Measurements from ENCODE around the gene MACF1. TPM values are rescaled to one million over a fixed set of nuclear protein-coding genes. Genes with fewer than 3 reads are reported as not detected.

Gene MACF1
- total and polyA plus RNA-seq, 2 of the 13 experiments (the other 11 are each of a cell fraction or from before 2014, with no cell fraction given), result 36.7 to 65.4 TPM

- no peak for TF ChIP-seq RNF219 (CRISPR knock-in tag; IDR thresholded peaks at IDR 0.05)
- TF ChIP-seq DPF2 (CRISPR knock-in tag; IDR thresholded peaks at IDR 0.05; ENCODE audit: borderline replicate concordance, low read depth), result no peak
- no peak for TF ChIP-seq TRAFD1 (CRISPR knock-in tag; IDR thresholded peaks at IDR 0.05; ENCODE audit: borderline replicate concordance)
- TF ChIP-seq, protein P1, sequence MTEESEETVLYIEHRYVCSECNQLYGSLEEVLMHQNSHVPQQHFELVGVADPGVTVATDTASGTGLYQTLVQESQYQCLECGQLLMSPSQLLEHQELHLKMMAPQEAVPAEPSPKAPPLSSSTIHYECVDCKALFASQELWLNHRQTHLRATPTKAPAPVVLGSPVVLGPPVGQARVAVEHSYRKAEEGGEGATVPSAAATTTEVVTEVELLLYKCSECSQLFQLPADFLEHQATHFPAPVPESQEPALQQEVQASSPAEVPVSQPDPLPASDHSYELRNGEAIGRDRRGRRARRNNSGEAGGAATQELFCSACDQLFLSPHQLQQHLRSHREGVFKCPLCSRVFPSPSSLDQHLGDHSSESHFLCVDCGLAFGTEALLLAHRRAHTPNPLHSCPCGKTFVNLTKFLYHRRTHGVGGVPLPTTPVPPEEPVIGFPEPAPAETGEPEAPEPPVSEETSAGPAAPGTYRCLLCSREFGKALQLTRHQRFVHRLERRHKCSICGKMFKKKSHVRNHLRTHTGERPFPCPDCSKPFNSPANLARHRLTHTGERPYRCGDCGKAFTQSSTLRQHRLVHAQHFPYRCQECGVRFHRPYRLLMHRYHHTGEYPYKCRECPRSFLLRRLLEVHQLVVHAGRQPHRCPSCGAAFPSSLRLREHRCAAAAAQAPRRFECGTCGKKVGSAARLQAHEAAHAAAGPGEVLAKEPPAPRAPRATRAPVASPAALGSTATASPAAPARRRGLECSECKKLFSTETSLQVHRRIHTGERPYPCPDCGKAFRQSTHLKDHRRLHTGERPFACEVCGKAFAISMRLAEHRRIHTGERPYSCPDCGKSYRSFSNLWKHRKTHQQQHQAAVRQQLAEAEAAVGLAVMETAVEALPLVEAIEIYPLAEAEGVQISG (CRISPR knock-in tag; IDR thresholded peaks at IDR 0.05), result 0 out of 2 replicates have a peak, but pooled peaks have one; percentile 13
- TF ChIP-seq, protein P2, sequence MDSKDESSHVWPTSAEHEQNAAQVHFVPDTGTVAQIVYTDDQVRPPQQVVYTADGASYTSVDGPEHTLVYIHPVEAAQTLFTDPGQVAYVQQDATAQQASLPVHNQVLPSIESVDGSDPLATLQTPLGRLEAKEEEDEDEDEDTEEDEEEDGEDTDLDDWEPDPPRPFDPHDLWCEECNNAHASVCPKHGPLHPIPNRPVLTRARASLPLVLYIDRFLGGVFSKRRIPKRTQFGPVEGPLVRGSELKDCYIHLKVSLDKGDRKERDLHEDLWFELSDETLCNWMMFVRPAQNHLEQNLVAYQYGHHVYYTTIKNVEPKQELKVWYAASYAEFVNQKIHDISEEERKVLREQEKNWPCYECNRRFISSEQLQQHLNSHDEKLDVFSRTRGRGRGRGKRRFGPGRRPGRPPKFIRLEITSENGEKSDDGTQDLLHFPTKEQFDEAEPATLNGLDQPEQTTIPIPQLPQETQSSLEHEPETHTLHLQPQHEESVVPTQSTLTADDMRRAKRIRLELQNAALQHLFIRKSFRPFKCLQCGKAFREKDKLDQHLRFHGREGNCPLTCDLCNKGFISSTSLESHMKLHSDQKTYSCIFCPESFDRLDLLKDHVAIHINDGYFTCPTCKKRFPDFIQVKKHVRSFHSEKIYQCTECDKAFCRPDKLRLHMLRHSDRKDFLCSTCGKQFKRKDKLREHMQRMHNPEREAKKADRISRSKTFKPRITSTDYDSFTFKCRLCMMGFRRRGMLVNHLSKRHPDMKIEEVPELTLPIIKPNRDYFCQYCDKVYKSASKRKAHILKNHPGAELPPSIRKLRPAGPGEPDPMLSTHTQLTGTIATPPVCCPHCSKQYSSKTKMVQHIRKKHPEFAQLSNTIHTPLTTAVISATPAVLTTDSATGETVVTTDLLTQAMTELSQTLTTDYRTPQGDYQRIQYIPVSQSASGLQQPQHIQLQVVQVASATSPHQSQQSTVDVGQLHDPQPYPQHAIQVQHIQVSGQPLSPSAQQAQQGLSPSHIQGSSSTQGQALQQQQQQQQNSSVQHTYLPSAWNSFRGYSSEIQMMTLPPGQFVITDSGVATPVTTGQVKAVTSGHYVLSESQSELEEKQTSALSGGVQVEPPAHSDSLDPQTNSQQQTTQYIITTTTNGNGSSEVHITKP (CRISPR knock-in tag; IDR thresholded peaks at IDR 0.05; ENCODE audit: low read depth), result no peak
- TF ChIP-seq BRD4 (CRISPR knock-in tag; IDR thresholded peaks at IDR 0.05), result no peak
- no peak for TF ChIP-seq GTF2F1 (IDR thresholded peaks at IDR 0.05; ENCODE audit: low read length)
- TF ChIP-seq, protein P3, sequence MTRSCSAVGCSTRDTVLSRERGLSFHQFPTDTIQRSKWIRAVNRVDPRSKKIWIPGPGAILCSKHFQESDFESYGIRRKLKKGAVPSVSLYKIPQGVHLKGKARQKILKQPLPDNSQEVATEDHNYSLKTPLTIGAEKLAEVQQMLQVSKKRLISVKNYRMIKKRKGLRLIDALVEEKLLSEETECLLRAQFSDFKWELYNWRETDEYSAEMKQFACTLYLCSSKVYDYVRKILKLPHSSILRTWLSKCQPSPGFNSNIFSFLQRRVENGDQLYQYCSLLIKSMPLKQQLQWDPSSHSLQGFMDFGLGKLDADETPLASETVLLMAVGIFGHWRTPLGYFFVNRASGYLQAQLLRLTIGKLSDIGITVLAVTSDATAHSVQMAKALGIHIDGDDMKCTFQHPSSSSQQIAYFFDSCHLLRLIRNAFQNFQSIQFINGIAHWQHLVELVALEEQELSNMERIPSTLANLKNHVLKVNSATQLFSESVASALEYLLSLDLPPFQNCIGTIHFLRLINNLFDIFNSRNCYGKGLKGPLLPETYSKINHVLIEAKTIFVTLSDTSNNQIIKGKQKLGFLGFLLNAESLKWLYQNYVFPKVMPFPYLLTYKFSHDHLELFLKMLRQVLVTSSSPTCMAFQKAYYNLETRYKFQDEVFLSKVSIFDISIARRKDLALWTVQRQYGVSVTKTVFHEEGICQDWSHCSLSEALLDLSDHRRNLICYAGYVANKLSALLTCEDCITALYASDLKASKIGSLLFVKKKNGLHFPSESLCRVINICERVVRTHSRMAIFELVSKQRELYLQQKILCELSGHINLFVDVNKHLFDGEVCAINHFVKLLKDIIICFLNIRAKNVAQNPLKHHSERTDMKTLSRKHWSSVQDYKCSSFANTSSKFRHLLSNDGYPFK (CRISPR knock-in tag; IDR thresholded peaks at IDR 0.05; ENCODE audit: borderline replicate concordance), result no peak
- 0 out of 2 replicates have a peak, but pooled peaks have one; percentile 10 for TF ChIP-seq FOXA3 (CRISPR knock-in tag; IDR thresholded peaks at IDR 0.05)
- peak; percentile 29; the same call in 1 of the 2 replicates for TF ChIP-seq TOPORS (CRISPR knock-in tag; IDR thresholded peaks at IDR 0.05)
- no peak for TF ChIP-seq AHR (CRISPR knock-in tag; IDR thresholded peaks at IDR 0.05)
- no peak for TF ChIP-seq ZNF713 (CRISPR knock-in tag; IDR thresholded peaks at IDR 0.05)
- 0 out of 2 replicates have a peak, but pooled peaks have one; percentile 40 for TF ChIP-seq ZBTB14 (CRISPR knock-in tag; IDR thresholded peaks at IDR 0.05)
Observed at GRCh38 chr1:39409055-39409816, 204.7 kb downstream of the MACF1 start (continued).

Data from HepG2 (cell line).